LNCaP clone FGC (cell line): ENCODE measurements around the gene KNSTRN.

Source experiments
- DNase-seq: peaks from one replicate; pipeline ENCODE4 v3.0.0-alpha.2; 2011; ENCODE audit warnings: low read depth
- H3K4me3 ChIP-seq: 2 replicates; pipeline ENCODE4 v1.5.1; 2011; ENCODE audit warnings: mild to moderate bottlenecking, low read depth, low read length, control low read depth
- CTCF ChIP-seq: IDR thresholded peaks from 2 replicates; pipeline ENCODE4 v1.5.1; 2012; ENCODE audit warnings: mild to moderate bottlenecking; ENCODE audit not compliant: control insufficient read depth, insufficient read depth; ENCODE audit errors: extremely low read depth

KNSTRN gene

GRCh38 chr15:40366457-40367370 lies 15.8 kb upstream of the KNSTRN start:
- no peak for TF ChIP-seq CTCF
- H3K4me3 ChIP-seq = no peak overlapping the region
- peak; percentile 86 for DNase-seq

GRCh38 chr15:40367371-40367685 lies 15.2 kb upstream of the KNSTRN start:
- TF ChIP-seq CTCF = no peak
- H3K4me3 ChIP-seq = no peak overlapping the region
- no peak for DNase-seq

- peak; percentile 42 for DNase-seq
- peak; percentile 45 for TF ChIP-seq CTCF
- no peak overlapping the region for H3K4me3 ChIP-seq
These were observed 14.6 kb upstream of the KNSTRN start for GRCh38 chr15:40367686-40368611.

- H3K4me3 ChIP-seq = no peak overlapping the region
- DNase-seq = no peak
- TF ChIP-seq CTCF = no peak
These were observed 13.6 kb upstream of the KNSTRN start for GRCh38 chr15:40368719-40369473.

GRCh38 chr15:40369474-40369869 lies 13.0 kb upstream of the KNSTRN start:
- no peak for TF ChIP-seq CTCF
- DNase-seq = no peak
- no peak overlapping the region for H3K4me3 ChIP-seq

- no peak overlapping the region for H3K4me3 ChIP-seq
- DNase-seq = no peak
- TF ChIP-seq CTCF = no peak
These were observed 12.6 kb upstream of the KNSTRN start for GRCh38 chr15:40369971-40370370.
